ENCODE data around the gene LIN7C. TPM values are rescaled to one million over a fixed set of nuclear protein-coding genes. Genes with fewer than 3 reads are reported as not detected.

The LIN7C gene
- total and polyA plus RNA-seq, 2 of the 13 experiments (the other 11 are each of a cell fraction or from before 2014, with no cell fraction given), result 14.8 to 37.2 TPM

DNA sequence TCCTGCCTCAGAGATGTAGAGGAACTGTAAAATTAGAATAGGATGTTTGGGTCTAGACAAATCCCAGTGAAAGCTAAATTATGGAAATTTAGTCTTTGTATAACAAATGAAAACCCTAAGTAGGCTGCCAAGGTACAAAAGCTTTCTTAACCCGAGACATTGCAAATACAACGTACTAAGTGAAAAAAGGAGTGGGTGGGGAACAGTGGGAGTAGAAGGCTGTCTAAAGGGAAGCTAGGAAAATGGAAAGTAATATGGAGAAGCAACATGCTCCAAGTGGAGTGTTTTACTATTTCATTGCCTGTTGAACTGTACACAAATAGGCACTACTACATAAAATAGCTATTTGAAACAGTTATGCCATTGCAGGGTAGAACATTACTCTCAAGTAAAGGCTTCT, 6.8 kb upstream of the LIN7C start (continued):
- no peak for TF ChIP-seq ZNF33A (CRISPR knock-in tag; IDR thresholded peaks at IDR 0.05; ENCODE audit: borderline replicate concordance)
- TF ChIP-seq CBX5 (CRISPR knock-in tag; IDR thresholded peaks at IDR 0.05; ENCODE audit: borderline replicate concordance), result no peak
- TF ChIP-seq YEATS4 (CRISPR knock-in tag; IDR thresholded peaks at IDR 0.05; ENCODE audit: borderline replicate concordance), result no peak

DNA sequence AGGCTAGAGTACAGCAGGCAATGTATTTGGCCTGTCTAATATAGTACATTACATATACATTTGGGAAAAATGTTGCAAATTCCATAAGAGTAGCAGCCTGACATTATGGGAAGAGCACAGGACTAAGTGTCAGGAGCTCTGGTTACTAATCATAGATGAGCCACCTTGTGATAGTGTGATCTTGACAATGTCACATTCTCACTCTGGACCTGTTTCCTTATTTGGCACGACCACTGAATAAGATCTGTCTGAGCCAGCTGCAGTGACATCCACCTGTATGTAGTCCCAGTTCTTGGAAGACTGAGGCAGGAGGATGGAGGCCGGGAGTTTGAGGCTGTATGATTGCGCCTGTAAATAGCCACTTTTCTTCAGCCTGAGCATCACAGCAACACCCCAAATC, 5.7 kb upstream of the LIN7C start:
- no peak overlapping the region for H3K27ac ChIP-seq (ENCODE audit: extremely low read length, insufficient read depth, low read length)
- in situ Hi-C loops (cut with HindIII; ENCODE audit: extremely low pct_ligation_motif_present, low pct_unique_long_range_greater_than_20kb) (no loop called here), intact Hi-C loops (cut with micrococcal nuclease; ENCODE audit: unreplicated experiment) (no loop called here)
- H3K9me3 ChIP-seq (ENCODE audit: low read length), result no peaks in the 10 kb centered on the region
- no peak for DNase-seq (ENCODE audit: low spot score)
- no peaks in the 10 kb centered on the region for H3K27me3 ChIP-seq (ENCODE audit: control insufficient read depth in 1 of 2, insufficient read depth in 2 of 2, low read length in 2 of 2)
- H4K20me1 ChIP-seq (ENCODE audit: insufficient read depth, low read length), result no peaks in the 10 kb centered on the region
- peaks cover 27% of the 10 kb centered on the region for H3K4me1 ChIP-seq (ENCODE audit: insufficient read depth, low read length)
- POLR2A ChIA-PET, result no interaction called here
- TF ChIP-seq REPIN1 (CRISPR knock-in tag; IDR thresholded peaks at IDR 0.05; ENCODE audit: borderline replicate concordance, low read depth) (no peak), RELA (CRISPR knock-in tag; IDR thresholded peaks at IDR 0.05) (no peak), POLR2G (IDR thresholded peaks at IDR 0.05; ENCODE audit: low read depth, low read length) (no peak), MED13 (CRISPR knock-in tag; IDR thresholded peaks at IDR 0.05) (no peak), ZNF160 (CRISPR knock-in tag; IDR thresholded peaks at IDR 0.05) (no peak), ZNF878 (CRISPR knock-in tag; IDR thresholded peaks at IDR 0.05) (no peak), ATRX (CRISPR knock-in tag; IDR thresholded peaks at IDR 0.05; ENCODE audit: borderline replicate concordance) (no peak), CHD4 (IDR thresholded peaks at IDR 0.05; ENCODE audit: borderline replicate concordance, low read length) (no peak), FOXK1 (CRISPR knock-in tag; IDR thresholded peaks at IDR 0.05; ENCODE audit: borderline replicate concordance, low read depth) (no peak), NCOA2 (CRISPR knock-in tag; IDR thresholded peaks at IDR 0.05) (no peak), ZMAT3 (CRISPR knock-in tag; conservative IDR thresholded peaks at IDR 0.05) (no peak), CREB1 (IDR thresholded peaks at IDR 0.05) (no peak), CREB1 (CRISPR knock-in tag; IDR thresholded peaks at IDR 0.05) (no peak), CBX1 (IDR thresholded peaks at IDR 0.05; ENCODE audit: low read depth) (no peak)
- H2AFZ ChIP-seq (ENCODE audit: low read length), result no peak overlapping the region
- 66% methylated on average over 3 of the region's 3 CpGs for WGBS (ENCODE audit: low lambda C conversion rate)
- no TSS peak for BruUV-seq (replicated peaks)
- no peak overlapping the region for H3K4me2 ChIP-seq (ENCODE audit: low read depth, low read length)
- H3K36me3 ChIP-seq (replicated peaks in 1 of 2; ENCODE audit: control insufficient read depth in 1 of 2, insufficient read depth in 2 of 2, low read length in 2 of 2), result no peaks in the 10 kb centered on the region
- no peak for FAIRE-seq
- no peak for ATAC-seq
- no peak overlapping the region for H3K9ac ChIP-seq (ENCODE audit: insufficient read depth, low read depth, low read length)
- no peaks in the 10 kb centered on the region for H3K79me2 ChIP-seq (ENCODE audit: insufficient read depth, low read length)
- CTCF ChIA-PET (ENCODE audit: low intra/inter-chr PET ratio, low total read pairs), result no interaction called here
- no peak overlapping the region for H3K4me3 ChIP-seq (replicated peaks in 1 of 3; ENCODE audit: insufficient read depth in 1 of 3, low read depth in 2 of 3, low read length in 3 of 3)
